ENCODE results near the gene DOK6.

- TF ChIP-seq, protein P1, sequence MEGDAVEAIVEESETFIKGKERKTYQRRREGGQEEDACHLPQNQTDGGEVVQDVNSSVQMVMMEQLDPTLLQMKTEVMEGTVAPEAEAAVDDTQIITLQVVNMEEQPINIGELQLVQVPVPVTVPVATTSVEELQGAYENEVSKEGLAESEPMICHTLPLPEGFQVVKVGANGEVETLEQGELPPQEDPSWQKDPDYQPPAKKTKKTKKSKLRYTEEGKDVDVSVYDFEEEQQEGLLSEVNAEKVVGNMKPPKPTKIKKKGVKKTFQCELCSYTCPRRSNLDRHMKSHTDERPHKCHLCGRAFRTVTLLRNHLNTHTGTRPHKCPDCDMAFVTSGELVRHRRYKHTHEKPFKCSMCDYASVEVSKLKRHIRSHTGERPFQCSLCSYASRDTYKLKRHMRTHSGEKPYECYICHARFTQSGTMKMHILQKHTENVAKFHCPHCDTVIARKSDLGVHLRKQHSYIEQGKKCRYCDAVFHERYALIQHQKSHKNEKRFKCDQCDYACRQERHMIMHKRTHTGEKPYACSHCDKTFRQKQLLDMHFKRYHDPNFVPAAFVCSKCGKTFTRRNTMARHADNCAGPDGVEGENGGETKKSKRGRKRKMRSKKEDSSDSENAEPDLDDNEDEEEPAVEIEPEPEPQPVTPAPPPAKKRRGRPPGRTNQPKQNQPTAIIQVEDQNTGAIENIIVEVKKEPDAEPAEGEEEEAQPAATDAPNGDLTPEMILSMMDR (IDR thresholded peaks at IDR 0.05), result no peak
- no peak for TF ChIP-seq POLR2AphosphoS5 (IDR thresholded peaks at IDR 0.05)
- no peak for TF ChIP-seq POLR2A (IDR thresholded peaks at IDR 0.05)
- no peak for TF ChIP-seq EP300 (IDR thresholded peaks at IDR 0.05)
Measured at GRCh38 chr18:69839497-69839896, 438.8 kb downstream of the DOK6 start.
